Neuronal stem cell (in vitro differentiated cells): Measurements from ENCODE around the gene PSMG4.
A peak's percentile ranks its signal among the peaks of the same experiment; 100 is the strongest.

Experiments used
- DNase-seq: peaks from one replicate; pipeline ENCODE4 v3.0.0-alpha.2; 2013; ENCODE audit warnings: low spot score
- H2AFZ ChIP-seq: one replicate; pipeline ENCODE4 v1.6.1; 2013; ENCODE audit warnings: mild to moderate bottlenecking, low read length, inconsistent platforms
- H2AK5ac ChIP-seq: 2 replicates; pipeline ENCODE4 v1.6.1; 2013; ENCODE audit warnings: low read depth, mild to moderate bottlenecking, inconsistent platforms, low read length, moderate library complexity, mixed read lengths
- H2BK120ac ChIP-seq: 2 replicates; pipeline ENCODE4 v1.6.1; 2013; ENCODE audit warnings: low read depth, mild to moderate bottlenecking, inconsistent platforms, low read length, moderate library complexity, mixed read lengths
- H2BK12ac ChIP-seq: one replicate; pipeline ENCODE4 v1.6.1; 2013; ENCODE audit warnings: low read length, inconsistent platforms
- H2BK15ac ChIP-seq: 2 replicates; pipeline ENCODE4 v1.6.1; 2013; ENCODE audit warnings: mild to moderate bottlenecking, low read length, inconsistent platforms, mixed read lengths
- H2BK5ac ChIP-seq: one replicate; pipeline ENCODE4 v1.6.1; 2013; ENCODE audit warnings: inconsistent platforms, mild to moderate bottlenecking, low read length, moderate library complexity
- H3K14ac ChIP-seq: one replicate; pipeline ENCODE4 v1.6.1; 2013; ENCODE audit warnings: low read length, inconsistent platforms
- H3K18ac ChIP-seq: 2 replicates; pipeline ENCODE4 v1.6.1; 2013; ENCODE audit warnings: low read length, inconsistent platforms
- H3K23ac ChIP-seq: 2 replicates; pipeline ENCODE4 v1.6.1; 2013; ENCODE audit warnings: low read depth, mild to moderate bottlenecking, mixed read lengths, low read length, inconsistent platforms; ENCODE audit not compliant: poor library complexity
- H3K27ac ChIP-seq: replicated peaks from 3 replicates; pipeline ENCODE4 v1.5.1; 2013; ENCODE audit warnings: low read length, inconsistent platforms
- H3K27me3 ChIP-seq, 3 experiments: 2 replicates each; pipeline ENCODE4 v1.6.1; 2013; ENCODE audit warnings: low read length in 3 of 3, mild to moderate bottlenecking in 2 of 3, inconsistent platforms in 1 of 3, low read depth in 1 of 3, mixed read lengths in 1 of 3, moderate library complexity in 1 of 3; ENCODE audit not compliant: control insufficient read depth in 3 of 3, insufficient read depth in 3 of 3
- H3K36me3 ChIP-seq, 2 donors: replicated peaks in 1 of 2; 2 replicates each; pipeline ENCODE4 v1.6.1; 2013; ENCODE audit warnings: low read length in 2 of 2; ENCODE audit not compliant: control insufficient read depth in 2 of 2, insufficient read depth in 2 of 2
- H3K4ac ChIP-seq: 2 replicates; pipeline ENCODE4 v1.6.1; 2013; ENCODE audit warnings: inconsistent platforms, mild to moderate bottlenecking, low read length, moderate library complexity
- H3K4me1 ChIP-seq, 2 donors: 1 replicate in 1 of 2; 2 replicates in 1 of 2; pipeline ENCODE4 v1.6.1; 2013; ENCODE audit warnings: low read length in 2 of 2, low read depth in 1 of 2; ENCODE audit not compliant: control insufficient read depth in 2 of 2, insufficient read depth in 1 of 2
- H3K4me2 ChIP-seq: one replicate; pipeline ENCODE4 v1.6.1; 2013; ENCODE audit warnings: mild to moderate bottlenecking, low read length, inconsistent platforms; ENCODE audit not compliant: insufficient read depth, poor library complexity, severe bottlenecking
- H3K4me3 ChIP-seq, 2 donors: 2 replicates each; pipeline ENCODE4 v1.5.1; 2013; ENCODE audit warnings: low read length in 2 of 2, mild to moderate bottlenecking in 2 of 2, inconsistent platforms in 1 of 2, moderate library complexity in 1 of 2
- H3K79me1 ChIP-seq: one replicate; pipeline ENCODE4 v1.6.1; 2013; ENCODE audit warnings: low read depth, mild to moderate bottlenecking, inconsistent platforms, low read length, moderate library complexity
- H3K9ac ChIP-seq: one replicate; pipeline ENCODE4 v1.6.1; 2013; ENCODE audit warnings: mild to moderate bottlenecking, low read depth, low read length, inconsistent platforms; ENCODE audit not compliant: poor library complexity
- H3K9me3 ChIP-seq, 2 donors: replicated peaks in 1 of 2; 2 replicates each; pipeline versions ENCODE3 to v1.6.1; 2013; ENCODE audit warnings: low read length in 2 of 2, mild to moderate bottlenecking in 2 of 2, inconsistent platforms in 1 of 2, low read depth in 1 of 2, mixed read lengths in 1 of 2, moderate library complexity in 1 of 2; ENCODE audit not compliant: control insufficient read depth in 2 of 2, insufficient read depth in 1 of 2
- H4K8ac ChIP-seq: one replicate; pipeline ENCODE4 v1.6.1; 2013; ENCODE audit warnings: low read depth, mild to moderate bottlenecking, inconsistent platforms, low read length, moderate library complexity
- H4K91ac ChIP-seq: one replicate; pipeline ENCODE4 v1.6.1; 2013; ENCODE audit warnings: low read length, low read depth, mild to moderate bottlenecking, inconsistent platforms; ENCODE audit not compliant: poor library complexity
- WGBS, 2 donors: extraction: QIAGEN DNeasy Blood & Tissue Kit; methylation state at CpG; one replicate each; pipeline ENCODE4 v1.1.7; 2013; ENCODE audit warnings: missing lambda C conversion rate in 2 of 2, mixed read lengths in 1 of 2; ENCODE audit not compliant: insufficient read length in 2 of 2, insufficient replicate concordance in 1 of 2; ENCODE audit errors: extremely low coverage in 2 of 2; 5-methylcytosine and 5-hydroxymethylcytosine counted together

The PSMG4 gene

GRCh38 chr6:3307436-3307835 is 48.7 kb downstream of the PSMG4 start:
- no peak overlapping the region for H3K9ac ChIP-seq
- H3K4me2 ChIP-seq, result no peak overlapping the region
- H2BK5ac ChIP-seq, result no peak overlapping the region
- H3K4me3 ChIP-seq, result no peak overlapping the region
- no CpG with 5 or more reads among the region's 12 CpGs for WGBS, 2 donors
- H3K4me1 ChIP-seq, result peaks cover 0 to 4% of the 10 kb centered on the region in 2 donors
- H3K27ac ChIP-seq, result no peak overlapping the region
- no peak overlapping the region for H2BK12ac ChIP-seq
- no peak overlapping the region for H2BK15ac ChIP-seq
- peak overlapping the region; percentile 52 for H4K8ac ChIP-seq
- H4K91ac ChIP-seq, result no peak overlapping the region
- no peak for DNase-seq
- no peak overlapping the region for H2AK5ac ChIP-seq
- H3K14ac ChIP-seq, result no peak overlapping the region
- H3K4ac ChIP-seq, result no peak overlapping the region
- peaks cover 2% of the 10 kb centered on the region for H3K79me1 ChIP-seq
- no peak overlapping the region for H3K23ac ChIP-seq
- no peak overlapping the region for H3K18ac ChIP-seq
- H3K9me3 ChIP-seq, result peaks cover 0 to 18% of the 10 kb centered on the region in 2 donors
- H2BK120ac ChIP-seq, result no peak overlapping the region
- H3K27me3 ChIP-seq, result no peaks in the 10 kb centered on the region
- no peak overlapping the region for H2AFZ ChIP-seq
- peaks cover 0 to 2% of the 10 kb centered on the region in 2 donors for H3K36me3 ChIP-seq

DNA sequence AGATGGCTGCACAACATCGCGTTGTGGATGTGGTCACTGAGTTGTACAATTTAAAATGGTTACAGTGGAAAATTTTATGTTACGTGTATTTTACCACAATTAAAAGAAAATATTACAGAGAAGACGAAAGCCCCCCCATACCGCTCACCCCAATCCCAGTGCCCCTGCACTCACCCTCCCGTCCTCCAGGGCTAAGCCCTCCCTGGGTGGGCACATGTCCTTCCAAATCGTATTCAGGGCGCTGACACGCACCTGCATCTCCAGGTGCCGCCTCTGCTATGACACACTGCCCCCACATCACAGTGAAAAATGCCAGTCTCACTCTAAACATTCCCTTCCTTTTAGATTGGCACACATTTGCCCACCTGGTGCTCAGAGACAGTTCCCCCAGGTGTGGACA is 49.4 kb downstream of the PSMG4 start:
- Histone ChIP-seq H3K4me1 (peaks cover 0 to 8% of the 10 kb centered on the region in 2 donors), H3K36me3 (peaks cover 0 to 2% of the 10 kb centered on the region in 2 donors), H2BK120ac (no peak overlapping the region), H3K9me3 (peaks cover 0 to 14% of the 10 kb centered on the region in 2 donors), H2AK5ac (no peak overlapping the region), H3K18ac (no peak overlapping the region), H3K9ac (no peak overlapping the region), H2BK12ac (no peak overlapping the region), H3K79me1 (peaks cover 2% of the 10 kb centered on the region), H3K27ac (no peak overlapping the region), H3K4ac (no peak overlapping the region), H3K27me3 (no peaks in the 10 kb centered on the region), H3K4me2 (no peak overlapping the region), H4K8ac (no peak overlapping the region), H3K4me3 (no peak overlapping the region), H3K23ac (no peak overlapping the region), H2AFZ (no peak overlapping the region), H4K91ac (no peak overlapping the region), H2BK5ac (no peak overlapping the region), H2BK15ac (no peak overlapping the region), H3K14ac (no peak overlapping the region)
- WGBS, 2 donors, result no CpG with 5 or more reads among the region's 10 CpGs
- no peak for DNase-seq

- Histone ChIP-seq H4K91ac (no peak overlapping the region), H2BK12ac (peak overlapping the region; percentile 12), H3K9me3 (peaks cover 0 to 14% of the 10 kb centered on the region in 2 donors), H3K23ac (no peak overlapping the region), H3K79me1 (peaks cover under 1% of the 10 kb centered on the region), H2BK120ac (no peak overlapping the region), H3K4ac (peak overlapping the region; percentile 57), H3K4me1 (peaks cover 0 to 8% of the 10 kb centered on the region in 2 donors), H3K27me3 (no peaks in the 10 kb centered on the region), H3K18ac (peak overlapping the region; percentile 52), H2BK5ac (no peak overlapping the region), H3K9ac (no peak overlapping the region), H3K27ac (no peak overlapping the region), H3K4me3 (no peak overlapping the region), H3K14ac (no peak overlapping the region), H3K4me2 (no peak overlapping the region), H4K8ac (peak overlapping the region; percentile 4), H2AFZ (no peak overlapping the region), H3K36me3 (peaks cover 0 to 2% of the 10 kb centered on the region in 2 donors), H2AK5ac (peak overlapping the region; percentile 36), H2BK15ac (peak overlapping the region; percentile 68)
- no peak for DNase-seq
- no CpG with 5 or more reads among the region's 11 CpGs for WGBS, 2 donors
These were observed 50.8 kb downstream of the PSMG4 start for GRCh38 chr6:3309391-3310050.

DNA sequence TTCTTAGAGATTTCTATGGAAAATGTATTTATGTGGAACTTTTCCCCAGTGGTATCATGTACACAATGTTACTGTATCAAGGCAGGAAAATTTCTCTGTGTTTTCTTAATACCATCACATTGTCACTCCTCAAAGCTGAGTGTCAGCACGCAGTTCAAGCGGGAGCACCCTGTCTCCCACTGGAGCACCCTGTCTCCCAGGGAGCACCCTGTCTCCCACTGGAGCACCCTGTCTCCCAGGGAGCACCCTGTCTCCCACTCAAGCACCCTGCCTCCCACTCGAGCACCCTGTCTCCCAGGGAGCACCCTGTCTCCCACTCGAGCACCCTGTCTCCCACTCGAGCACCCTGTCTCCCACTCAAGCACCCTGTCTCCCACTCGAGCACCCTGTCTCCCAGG is 51.3 kb downstream of the PSMG4 start:
- Histone ChIP-seq H2AK5ac (peak overlapping the region; percentile 36), H3K4me1 (peaks cover 0 to 8% of the 10 kb centered on the region in 2 donors), H2BK120ac (no peak overlapping the region), H4K8ac (no peak overlapping the region), H3K9ac (no peak overlapping the region), H2BK15ac (no peak overlapping the region), H2AFZ (no peak overlapping the region), H3K18ac (no peak overlapping the region), H2BK12ac (no peak overlapping the region), H3K23ac (no peak overlapping the region), H3K27me3 (no peaks in the 10 kb centered on the region), H3K4ac (no peak overlapping the region), H3K14ac (no peak overlapping the region), H3K27ac (no peak overlapping the region), H3K79me1 (no peaks in the 10 kb centered on the region), H3K4me3 (no peak overlapping the region), H3K9me3 (peaks cover 0 to 14% of the 10 kb centered on the region in 2 donors), H3K4me2 (no peak overlapping the region), H3K36me3 (peaks cover 0 to 2% of the 10 kb centered on the region in 2 donors), H4K91ac (no peak overlapping the region), H2BK5ac (no peak overlapping the region)
- DNase-seq, result no peak
- WGBS, 2 donors, result no CpG with 5 or more reads among the region's 6 CpGs
